NCI-H187 treated with DMSO at 0.1 percent for 48 hours (cell line): Measurements from ENCODE around the gene APOC4.
"Not testable (repeated sequence)": the region's sequence is repeated elsewhere in the genome, so short reads cannot be mapped to it uniquely, and the experiment has no call there.

Experiments used
- DNase-seq: peaks from one replicate; lab custom pipeline; 2025; lab: John Stamatoyannopoulos, UW

APOC4 gene

GRCh38 chr19:44914433-44915206, 27.4 kb upstream of the APOC4 start, which contains the start of gene APOC1:
Gene APOC1, plus strand, starts transcription at chr19:44914608. Its CDS starts 284 bp downstream, at chr19:44914892.
- peak; percentile 53 for DNase-seq

DNA sequence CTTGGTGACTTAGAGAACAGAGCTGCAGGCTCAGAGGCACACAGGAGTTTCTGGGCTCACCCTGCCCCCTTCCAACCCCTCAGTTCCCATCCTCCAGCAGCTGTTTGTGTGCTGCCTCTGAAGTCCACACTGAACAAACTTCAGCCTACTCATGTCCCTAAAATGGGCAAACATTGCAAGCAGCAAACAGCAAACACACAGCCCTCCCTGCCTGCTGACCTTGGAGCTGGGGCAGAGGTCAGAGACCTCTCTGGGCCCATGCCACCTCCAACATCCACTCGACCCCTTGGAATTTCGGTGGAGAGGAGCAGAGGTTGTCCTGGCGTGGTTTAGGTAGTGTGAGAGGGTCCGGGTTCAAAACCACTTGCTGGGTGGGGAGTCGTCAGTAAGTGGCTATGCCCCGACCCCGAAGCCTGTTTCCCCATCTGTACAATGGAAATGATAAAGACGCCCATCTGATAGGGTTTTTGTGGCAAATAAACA, 17.8 kb upstream of the APOC4 start:
- DNase-seq = no peak

DNA sequence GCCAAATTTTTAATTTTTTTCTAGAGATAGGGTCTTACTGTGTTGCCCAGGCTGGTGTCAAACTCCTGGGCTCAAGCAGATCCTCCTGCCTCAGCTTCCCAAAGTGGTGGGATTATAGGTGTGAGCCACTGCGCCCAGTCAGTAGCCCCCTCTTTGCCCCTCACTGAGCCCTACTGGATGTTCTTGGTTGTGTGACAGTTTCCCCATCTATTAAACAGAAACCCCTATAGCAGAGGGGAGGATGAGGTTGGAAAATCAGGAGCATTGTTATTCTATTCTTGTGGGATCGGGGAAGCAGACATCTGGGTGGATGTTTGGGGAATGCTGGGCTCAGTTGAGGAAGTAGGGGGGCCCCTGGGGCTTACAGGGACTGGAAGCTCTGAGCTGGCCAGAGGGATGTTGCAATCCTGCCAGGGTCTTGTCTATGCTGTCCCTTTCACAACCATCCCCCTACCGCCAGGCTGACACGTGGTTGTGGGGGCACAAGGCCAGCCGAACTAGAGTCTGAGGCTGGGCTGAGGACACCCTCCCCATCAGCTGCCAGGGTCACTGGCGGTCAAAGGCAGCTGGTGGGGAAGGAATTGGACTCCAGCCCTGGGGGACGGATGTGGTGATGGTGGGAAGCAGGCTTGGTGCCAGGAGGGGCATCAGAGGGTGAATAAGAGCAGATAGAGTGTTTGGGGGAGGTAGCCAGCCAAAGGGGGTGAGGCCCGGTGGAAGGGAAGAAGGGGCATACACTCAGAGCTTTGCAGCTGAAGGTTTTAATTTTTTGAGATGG, 16.7 kb upstream of the APOC4 start:
- DNase-seq = no peak

DNA sequence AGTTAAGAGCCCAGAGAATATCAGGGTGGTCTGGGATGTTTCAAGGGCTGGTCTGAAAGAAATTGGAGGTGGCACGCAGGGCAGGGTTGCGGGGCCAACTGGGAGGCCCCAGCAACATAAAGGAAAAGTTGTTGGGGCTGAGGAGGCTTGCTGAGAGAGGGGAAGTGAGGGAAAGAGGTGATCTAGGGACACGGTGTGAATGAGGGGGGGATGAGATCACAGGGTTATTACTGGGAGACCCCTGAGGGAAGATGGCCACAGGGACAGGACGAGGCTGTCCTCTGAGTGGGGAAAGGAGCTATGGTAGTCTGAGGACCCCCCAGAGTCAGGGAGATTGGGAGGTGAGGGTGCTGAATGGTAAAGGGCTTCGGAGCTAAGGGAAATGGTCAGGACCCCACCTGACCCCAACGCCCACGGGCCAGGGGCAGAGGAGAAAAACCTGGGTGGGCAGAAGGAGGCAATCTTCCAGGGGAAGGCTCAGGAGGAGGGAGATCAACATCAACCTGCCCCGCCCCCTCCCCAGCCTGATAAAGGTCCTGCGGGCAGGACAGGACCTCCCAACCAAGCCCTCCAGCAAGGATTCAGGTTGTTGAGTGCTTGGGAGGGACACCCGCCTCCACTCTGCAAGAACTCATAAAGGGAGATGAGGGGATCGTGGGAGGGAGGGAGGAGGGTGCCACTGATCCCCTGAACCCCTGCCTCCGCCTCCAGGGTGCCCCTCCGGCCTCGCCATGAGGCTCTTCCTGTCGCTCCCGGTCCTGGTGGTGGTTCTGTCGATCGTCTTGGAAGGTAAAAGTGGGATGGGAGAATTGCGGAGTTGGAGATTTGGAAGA, 15.6 kb upstream of the APOC4 start:
- not testable (repeated sequence) for DNase-seq

DNA sequence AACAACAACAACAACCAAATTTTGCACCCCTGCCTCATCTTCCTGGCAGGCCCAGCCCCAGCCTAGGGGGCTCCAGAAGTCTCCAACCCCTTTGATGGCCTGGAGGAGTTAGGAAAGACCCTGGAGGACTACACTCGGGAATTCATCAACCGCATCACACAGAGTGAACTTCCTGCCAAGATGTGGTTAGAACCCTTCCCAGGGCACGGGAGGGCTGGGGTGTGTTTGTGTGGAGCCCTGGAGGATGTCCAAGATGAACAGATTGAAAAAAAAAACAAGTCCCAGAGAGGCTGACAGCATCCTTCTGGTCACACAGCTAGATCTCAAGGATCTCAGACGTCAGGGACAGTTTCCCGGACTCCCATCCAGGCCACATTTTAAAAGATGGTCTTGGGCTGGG, 14.3 kb upstream of the APOC4 start:
- DNase-seq = no peak

- no peak for DNase-seq
These were observed 11.9 kb upstream of the APOC4 start for GRCh38 chr19:44930088-44930487.

GRCh38 chr19:44931541-44931940, 10.5 kb upstream of the APOC4 start:
- DNase-seq = no peak

DNA sequence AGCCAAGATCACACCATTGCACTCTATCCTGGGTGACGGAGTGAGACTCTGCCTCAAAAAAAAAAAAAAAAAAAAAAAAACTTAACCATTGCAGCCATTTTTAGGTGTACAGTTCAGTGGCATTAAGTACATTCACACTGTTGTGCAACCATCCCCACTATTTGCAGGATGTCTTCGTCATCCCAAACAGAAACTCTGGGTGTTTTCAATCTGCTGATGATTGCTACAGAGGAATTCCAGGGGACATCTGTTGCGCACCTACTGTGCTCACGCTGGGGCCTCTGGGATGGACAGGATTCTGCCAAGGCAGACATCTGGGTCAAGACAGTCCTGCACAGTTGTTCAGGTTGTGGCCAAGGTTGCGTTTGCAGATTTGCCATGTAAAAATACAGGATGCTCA, 2.4 kb upstream of the APOC4 start:
- DNase-seq = no peak

DNA sequence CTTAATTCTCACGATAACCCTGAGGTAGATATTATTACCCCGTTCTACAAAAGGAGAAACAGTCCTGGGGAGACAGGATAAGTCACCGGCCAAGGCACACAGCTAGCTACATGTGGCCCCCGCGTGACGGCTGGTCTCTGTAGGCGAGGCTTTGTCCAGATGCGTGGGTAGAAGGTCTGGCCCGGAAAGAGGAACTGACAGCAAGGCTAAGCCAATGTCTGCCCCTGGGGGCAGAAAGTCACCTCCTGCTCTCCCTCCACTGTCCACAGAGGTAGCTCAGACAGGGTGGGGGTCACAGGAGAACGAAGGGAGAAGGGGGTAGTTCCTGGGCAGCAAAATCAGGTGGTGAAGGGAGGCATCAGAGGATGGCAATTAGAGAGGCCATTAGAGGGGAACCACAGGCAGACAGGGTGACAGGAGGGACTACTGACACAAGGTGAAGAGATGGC, 1.8 kb downstream of the APOC4 start:
- no peak for DNase-seq

DNA sequence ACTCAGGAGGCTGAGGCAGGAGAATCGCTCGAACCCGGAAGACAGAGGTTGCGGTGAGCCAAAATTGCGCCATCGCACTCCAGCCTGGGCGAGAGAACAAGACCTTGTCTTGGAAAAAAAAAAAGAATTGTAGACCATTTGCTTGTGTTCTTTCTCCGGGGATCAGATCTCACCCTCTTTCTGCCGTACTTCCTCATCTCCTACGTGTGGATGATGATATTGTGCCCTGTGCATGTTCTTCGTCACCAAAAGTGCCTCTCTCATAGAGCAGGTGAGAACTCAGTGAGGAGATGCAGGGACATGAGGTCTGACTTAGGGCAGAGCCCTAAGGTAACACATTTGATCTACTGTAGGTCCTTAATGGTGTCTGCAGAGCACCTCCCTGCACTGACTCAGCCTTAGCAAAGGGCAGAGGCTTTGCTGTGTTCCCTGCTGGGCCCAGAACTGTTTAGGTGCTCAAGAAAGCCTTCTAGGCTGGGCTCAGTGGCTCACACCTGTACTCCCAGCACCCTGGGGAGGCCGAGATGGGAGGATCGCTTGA, 5.1 kb downstream of the APOC4 start:
- DNase-seq = no peak

- no peak for DNase-seq
These were observed 6.2 kb downstream of the APOC4 start for GRCh38 chr19:44948237-44948636.

DNA sequence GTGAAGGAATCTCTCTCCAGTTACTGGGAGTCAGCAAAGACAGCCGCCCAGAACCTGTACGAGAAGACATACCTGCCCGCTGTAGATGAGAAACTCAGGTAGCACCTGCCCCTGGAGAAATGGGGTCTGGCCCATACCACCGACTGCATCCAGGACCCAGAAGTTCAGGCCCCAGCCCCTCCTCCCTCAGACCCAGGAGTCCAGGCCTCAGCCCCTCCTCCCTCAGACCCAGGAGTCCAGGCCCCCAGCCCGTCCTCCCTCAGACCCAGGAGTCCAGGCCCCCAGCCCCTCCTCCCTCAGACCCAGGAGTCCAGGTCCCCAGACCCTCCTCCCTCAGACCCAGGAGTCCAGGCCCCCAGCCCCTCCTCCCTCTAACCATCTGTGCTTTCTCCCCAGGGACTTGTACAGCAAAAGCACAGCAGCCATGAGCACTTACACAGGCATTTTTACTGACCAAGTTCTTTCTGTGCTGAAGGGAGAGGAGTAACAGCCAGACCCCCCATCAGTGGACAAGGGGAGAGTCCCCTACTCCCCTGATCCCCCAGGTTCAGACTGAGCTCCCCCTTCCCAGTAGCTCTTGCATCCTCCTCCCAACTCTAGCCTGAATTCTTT, 6.8 kb downstream of the APOC4 start:
- DNase-seq = no peak

DNA sequence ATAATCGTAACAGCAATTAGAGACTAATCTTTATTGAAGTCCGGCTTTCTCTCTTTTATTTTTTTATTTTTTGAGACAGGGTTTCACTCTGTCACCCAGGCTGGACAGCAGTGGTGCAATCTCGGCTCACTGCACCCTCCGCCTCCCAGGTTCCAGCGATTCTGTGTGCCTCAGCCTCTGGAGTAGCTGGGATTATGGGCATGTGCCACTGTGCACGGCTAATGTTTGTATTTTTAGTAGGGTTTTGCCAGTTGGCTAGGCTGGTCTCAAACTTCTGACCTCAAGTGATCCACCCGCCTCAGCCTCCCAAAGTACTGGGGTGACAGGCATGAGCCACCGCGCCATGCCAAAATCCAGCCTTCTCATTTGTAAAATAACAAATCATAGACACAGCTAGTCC, 7.5 kb downstream of the APOC4 start:
- DNase-seq = no peak

DNA sequence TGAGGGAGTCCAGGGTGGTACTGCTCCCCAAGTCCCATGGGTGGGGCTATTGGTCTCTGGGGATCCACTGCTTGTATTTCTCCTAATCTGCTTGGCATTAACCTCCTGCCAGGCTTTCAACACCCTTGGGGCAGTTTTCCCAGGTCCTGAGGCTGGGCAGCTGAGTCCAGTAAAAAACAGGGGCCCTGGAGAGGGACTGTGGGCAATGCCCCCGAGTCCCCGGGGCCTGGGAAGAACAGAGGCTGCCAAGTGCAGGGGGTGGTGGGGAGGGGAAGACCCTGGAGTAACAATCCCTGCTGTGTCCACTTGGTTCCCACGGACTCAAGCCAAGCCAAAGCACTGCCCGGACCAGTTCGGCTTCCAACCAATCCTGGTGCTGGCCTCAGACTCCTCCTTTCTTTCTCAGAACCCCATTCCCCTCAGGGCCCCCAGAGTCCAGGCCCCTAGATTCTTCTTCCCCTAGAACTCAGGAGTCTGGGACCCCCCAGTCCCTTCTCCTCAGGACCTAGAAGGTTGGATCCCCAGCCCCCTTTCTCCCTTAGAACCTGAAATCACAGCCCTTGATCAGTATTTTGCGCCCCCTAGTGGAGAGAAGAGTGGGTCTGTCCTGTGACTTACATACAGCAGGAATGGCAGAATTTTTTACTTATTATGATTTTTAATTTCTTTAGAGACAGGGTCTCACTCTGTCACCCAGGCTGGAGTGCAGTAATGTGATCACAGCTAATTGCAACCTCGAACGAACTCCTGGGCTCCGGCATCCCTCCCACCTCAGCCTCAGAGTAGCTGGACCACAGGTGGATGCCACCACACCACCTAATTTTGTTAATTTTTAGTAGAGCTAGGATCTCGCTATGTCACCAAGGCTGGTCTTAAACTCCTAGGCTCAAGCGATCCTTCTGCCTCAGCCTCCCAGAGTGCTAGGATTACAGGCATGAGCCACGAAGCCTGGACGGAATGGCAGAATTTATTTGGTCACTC, 9.4 kb downstream of the APOC4 start:
- no peak for DNase-seq

GRCh38 chr19:44954278-44954648, 12.2 kb downstream of the APOC4 start:
- DNase-seq = no peak

DNA sequence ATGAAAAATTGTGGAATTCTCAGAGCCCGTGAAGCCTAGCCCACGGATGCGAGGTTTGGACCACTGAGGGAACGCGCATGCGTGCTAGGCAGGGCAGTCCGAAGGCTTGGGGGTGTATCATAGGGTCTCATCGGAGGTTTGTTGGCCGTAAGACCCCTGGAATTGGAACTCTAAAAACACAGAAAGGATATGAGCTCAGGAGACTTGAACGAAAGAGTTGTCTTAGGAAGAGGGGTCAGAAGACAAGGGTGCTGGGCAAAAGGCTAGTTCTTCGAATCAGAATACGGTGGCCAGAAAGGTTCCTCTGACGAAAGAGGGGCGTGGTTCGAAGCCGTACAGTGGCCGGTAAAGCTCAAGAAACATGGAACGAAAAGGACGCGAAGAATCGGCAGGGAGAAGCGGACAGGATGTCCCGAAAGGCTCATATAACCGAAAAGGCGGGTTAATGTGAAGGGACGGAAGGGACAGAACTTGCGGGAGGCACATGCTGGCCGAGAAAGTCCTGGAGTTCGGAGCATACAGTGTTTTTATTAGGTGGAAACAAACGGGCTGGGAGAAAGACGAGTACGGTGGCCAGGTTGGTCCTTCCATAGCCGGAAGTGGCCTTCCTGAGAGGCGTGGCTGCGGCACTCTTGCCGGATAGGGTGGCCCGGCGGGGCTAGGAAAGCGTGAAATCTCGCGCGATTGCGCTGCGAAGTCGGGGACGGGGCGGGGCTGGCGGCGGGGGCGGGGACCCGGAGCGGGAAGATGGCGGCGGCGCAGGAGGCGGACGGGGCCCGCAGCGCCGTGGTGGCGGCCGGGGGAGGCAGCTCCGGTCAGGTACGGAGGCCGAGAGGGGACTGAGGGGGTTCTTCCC, 12.8 kb downstream of the APOC4 start, which contains the start of gene CLPTM1:
Gene CLPTM1 (plus strand): TSS at position 732 of the 856 bp plus-strand sequence. CDS start 16 bp downstream, at position 748.
- peak; percentile 73 for DNase-seq

DNA sequence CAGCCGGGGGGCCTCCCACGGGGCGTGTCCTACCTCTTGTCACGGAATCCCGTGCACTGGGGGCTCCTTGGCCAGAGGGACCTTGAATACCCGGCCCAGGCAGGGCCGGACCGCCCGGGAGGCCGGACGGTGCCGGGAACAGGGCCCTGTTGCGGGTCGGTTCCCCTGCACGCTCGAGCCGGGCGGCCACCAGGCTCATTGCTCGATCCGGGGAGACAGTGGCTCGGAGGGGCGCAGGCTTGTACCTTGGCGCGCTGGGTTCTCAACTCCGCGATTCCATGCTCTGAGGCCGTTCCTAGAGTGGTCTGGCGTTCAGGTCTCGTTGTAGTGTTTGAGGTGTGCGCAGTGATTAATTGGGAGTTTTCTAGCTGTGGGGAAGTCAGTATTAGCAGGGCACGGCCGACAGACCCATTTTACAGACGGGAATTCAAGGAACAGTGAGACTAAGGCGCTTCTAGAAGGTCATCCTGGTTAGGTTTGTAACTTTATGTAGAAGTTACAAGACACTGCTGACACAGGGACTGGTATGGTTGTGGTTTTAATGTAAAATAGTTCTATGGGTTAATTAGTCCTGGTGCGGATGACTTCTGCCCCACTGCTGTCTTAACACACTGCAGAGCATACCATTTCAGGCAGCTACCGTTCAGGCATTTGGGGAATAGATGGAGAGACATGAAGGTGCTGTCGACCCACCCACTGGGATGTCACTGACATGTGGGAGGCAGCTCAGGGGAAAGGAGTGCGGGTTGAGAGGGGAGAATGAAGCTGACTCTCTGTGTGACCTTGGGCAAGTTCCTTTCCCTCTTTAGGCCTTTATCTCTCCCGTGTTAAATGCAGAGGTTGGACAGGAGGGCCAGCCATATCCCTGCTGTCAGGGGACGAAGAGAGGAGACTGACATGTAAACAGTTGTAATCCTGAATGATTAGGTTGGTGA, 13.7 kb downstream of the APOC4 start:
- no peak for DNase-seq

DNA sequence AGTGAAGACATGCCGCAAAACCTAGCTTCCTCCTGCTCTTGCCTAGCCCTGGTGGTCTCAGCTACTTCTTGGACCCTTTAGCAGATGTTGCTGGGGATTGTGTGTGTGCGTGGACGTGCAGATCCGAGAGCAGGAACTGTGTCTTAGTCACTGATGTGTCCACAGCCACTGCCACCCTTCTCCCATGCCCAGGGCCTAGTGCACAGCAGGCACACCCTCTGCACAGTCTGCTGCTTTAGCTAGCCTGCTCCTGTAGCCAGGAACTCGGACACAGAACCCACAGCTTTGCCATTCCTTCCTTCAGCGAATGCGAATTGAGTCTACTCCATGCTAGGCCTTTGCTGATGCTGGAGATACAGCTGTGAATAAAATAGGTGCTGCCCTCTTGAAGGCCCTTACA, 15.5 kb downstream of the APOC4 start:
- DNase-seq = no peak
